Common myeloid progenitor, CD34-positive (primary cell): Measurements from ENCODE around the gene FLRT2.

Experiments used
- CTCF ChIA-PET: fragments of 350-600 bp; sonication (Branson Sonifier 250); formaldehyde crosslinking; loops from one replicate; lab custom pipeline; 2021; ENCODE audit warnings: antibody characterized with exemption; lab: Charles Lee
- POLR2A ChIA-PET: fragments of 350-600 bp; sonication (Branson Sonifier 250); formaldehyde crosslinking; loops from one replicate; lab custom pipeline; 2021; ENCODE audit warnings: antibody characterized with exemption; lab: Charles Lee
- DNase-seq, 3 donors: peaks; one replicate each; pipeline versions ENCODE4 v3.0.0 to v3.0.0-alpha.2; 2013
- H3K27ac ChIP-seq, 2 experiments: 1 replicate in 1 of 2; 2 replicates in 1 of 2; pipeline ENCODE4 v1.7.0; 2013; ENCODE audit warnings: inconsistent platforms in 2 of 2, low read length in 2 of 2, mild to moderate bottlenecking in 2 of 2, low read depth in 1 of 2, moderate library complexity in 1 of 2; ENCODE audit not compliant: severe bottlenecking in 2 of 2, insufficient read depth in 1 of 2, poor library complexity in 1 of 2
- H3K27me3 ChIP-seq, 5 experiments: replicated peaks in 2 of 5; 1 replicate in 3 of 5; 2 replicates in 2 of 5; pipeline versions ENCODE4 v1.6.1 to v1.7.0; 2013; ENCODE audit warnings: low read length in 4 of 5, mild to moderate bottlenecking in 2 of 5, moderate library complexity in 2 of 5, inconsistent platforms in 1 of 5; ENCODE audit not compliant: insufficient read depth in 5 of 5, control insufficient read depth in 4 of 5
- H3K36me3 ChIP-seq, 4 experiments: 1 replicate in 2 of 4; 2 replicates in 2 of 4; pipeline versions ENCODE4 v1.6.1 to v1.7.0; 2013; ENCODE audit warnings: low read length in 3 of 4, control low read depth in 1 of 4, mild to moderate bottlenecking in 1 of 4; ENCODE audit not compliant: control insufficient read depth in 4 of 4, insufficient read depth in 4 of 4
- H3K4me1 ChIP-seq, 4 experiments: 1 replicate in 3 of 4; 2 replicates in 1 of 4; pipeline versions ENCODE4 v1.6.1 to v1.7.1; 2013; ENCODE audit warnings: low read length in 3 of 4, mild to moderate bottlenecking in 3 of 4, control low read depth in 1 of 4, inconsistent platforms in 1 of 4, moderate library complexity in 1 of 4; ENCODE audit not compliant: control insufficient read depth in 4 of 4, insufficient read depth in 4 of 4; ENCODE audit errors: control extremely low read depth in 1 of 4
- H3K4me3 ChIP-seq, 7 experiments: 1 replicate in 4 of 7; 2 replicates in 3 of 7; pipeline versions ENCODE4 v1.5.1 to v1.7.0; 2013; ENCODE audit warnings: mild to moderate bottlenecking in 7 of 7, low read length in 6 of 7, moderate library complexity in 6 of 7, inconsistent platforms in 2 of 7, low read depth in 2 of 7, control low read depth in 1 of 7; ENCODE audit not compliant: insufficient read depth in 4 of 7, control insufficient read depth in 1 of 7; ENCODE audit errors: extremely low read depth in 1 of 7
- H3K9me3 ChIP-seq, 5 experiments: 1 replicate in 4 of 5; 2 replicates in 1 of 5; pipeline versions ENCODE4 v1.6.1 to v1.7.1; 2013; ENCODE audit warnings: low read length in 4 of 5, mild to moderate bottlenecking in 2 of 5, inconsistent platforms in 1 of 5, low read depth in 1 of 5, moderate library complexity in 1 of 5; ENCODE audit not compliant: control insufficient read depth in 4 of 5, insufficient read depth in 2 of 5; ENCODE audit errors: control extremely low read depth in 1 of 5
- WGBS: methylation state at CpG from one replicate; pipeline ENCODE4 v1.1.5; 2013; ENCODE audit not compliant: insufficient coverage; 5-methylcytosine and 5-hydroxymethylcytosine counted together

Gene FLRT2

DNA sequence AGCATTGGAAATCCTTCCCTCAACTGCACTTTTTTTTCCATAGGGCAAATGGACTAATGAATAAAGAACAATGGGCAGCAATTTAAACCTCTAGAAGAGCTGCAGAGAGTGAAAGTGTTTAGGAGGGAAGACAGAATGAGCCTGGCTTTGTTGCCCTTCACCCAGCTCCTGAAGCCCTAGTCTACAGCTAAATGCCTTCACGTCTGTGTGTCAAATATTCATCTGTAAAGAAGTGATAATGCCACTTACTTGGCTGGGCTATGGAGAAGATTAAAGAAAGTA lies 45.6 kb downstream of the FLRT2 start:
- DNase-seq, result no peak
- Histone ChIP-seq H3K27me3 (no peaks in the 10 kb centered on the region), H3K9me3 (no peaks in the 10 kb centered on the region), H3K4me1 (no peaks in the 10 kb centered on the region), H3K36me3 (no peaks in the 10 kb centered on the region), H3K4me3 (no peak overlapping the region), H3K27ac (no peak overlapping the region)
- POLR2A ChIA-PET, result interaction anchor here (0.6 kb wide), 1 partner anchor 1331 kb away, joined by 4 read pairs; no protein-coding TSS in a partner anchor
- CTCF ChIA-PET, result no interaction called here
- 86% methylated on average over 1 of the region's 1 CpG for WGBS

DNA sequence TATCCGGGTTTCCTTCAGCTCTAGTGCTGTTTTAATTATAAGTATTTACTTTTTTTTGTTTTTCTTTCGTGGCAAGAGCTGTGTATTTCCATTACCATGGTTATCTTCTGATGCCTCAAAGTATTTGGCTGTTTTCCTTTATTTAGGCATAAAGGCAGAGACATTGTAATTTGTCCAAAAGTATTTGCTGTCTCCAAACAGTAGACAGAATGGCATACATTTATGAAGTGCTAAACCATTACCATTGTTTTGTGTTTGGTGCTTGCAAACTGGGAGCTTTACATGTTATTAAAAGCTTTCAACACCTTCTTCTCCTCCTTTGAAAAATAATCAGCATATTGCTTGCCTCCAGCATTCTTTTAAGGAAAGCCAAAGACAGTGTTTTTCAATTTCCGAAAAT lies 46.3 kb downstream of the FLRT2 start:
- no peak for DNase-seq
- Histone ChIP-seq H3K27me3 (no peaks in the 10 kb centered on the region), H3K9me3 (no peaks in the 10 kb centered on the region), H3K4me3 (no peak overlapping the region), H3K4me1 (no peaks in the 10 kb centered on the region), H3K27ac (no peak overlapping the region), H3K36me3 (no peaks in the 10 kb centered on the region)
- 100% methylated on average over 1 of the region's 3 CpGs for WGBS
- POLR2A ChIA-PET, result no interaction called here
- CTCF ChIA-PET, result no interaction called here

DNA sequence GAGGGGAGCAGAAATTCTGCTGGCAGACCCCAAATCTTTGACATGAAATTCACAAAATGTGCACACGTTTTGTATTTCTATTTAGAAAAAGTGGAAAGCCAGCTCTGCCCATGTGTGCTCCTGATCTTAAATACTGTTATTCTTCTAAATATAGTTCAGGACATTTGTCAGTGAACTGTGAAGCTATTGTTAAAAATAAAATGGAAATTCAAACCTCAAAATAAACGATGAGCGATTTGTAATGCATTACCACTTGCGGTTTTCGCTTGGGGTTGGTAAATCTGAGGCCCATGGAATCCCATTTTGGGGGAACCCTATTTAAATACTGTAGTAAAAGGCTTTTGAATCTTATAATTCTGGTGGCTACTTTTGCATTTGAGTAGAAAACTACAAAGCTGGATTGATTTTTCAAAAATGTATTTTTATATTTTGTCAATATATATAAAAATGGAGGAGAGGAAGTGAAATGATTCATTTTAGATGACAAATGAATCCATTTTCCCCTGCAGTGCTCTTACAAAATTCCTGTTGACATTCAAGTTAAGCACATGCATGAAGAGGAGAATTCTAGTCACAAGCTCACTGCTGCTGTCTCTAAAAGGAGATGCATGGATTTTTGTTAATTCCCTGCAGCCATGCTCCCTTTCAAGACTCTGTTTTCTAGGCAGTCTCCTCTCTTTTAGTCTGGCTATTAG lies 47.1 kb downstream of the FLRT2 start:
- Histone ChIP-seq H3K4me3 (no peak overlapping the region), H3K27ac (no peak overlapping the region), H3K4me1 (no peaks in the 10 kb centered on the region), H3K36me3 (no peaks in the 10 kb centered on the region), H3K27me3 (no peaks in the 10 kb centered on the region), H3K9me3 (no peaks in the 10 kb centered on the region)
- ChIA-PET POLR2A (no interaction called here), CTCF (interaction anchor here (1.2 kb wide), 1 partner anchor 9 kb away, joined by 3 read pairs; no protein-coding TSS in a partner anchor)
- WGBS, result 93% methylated on average over 5 of the region's 5 CpGs
- no peak for DNase-seq

DNA sequence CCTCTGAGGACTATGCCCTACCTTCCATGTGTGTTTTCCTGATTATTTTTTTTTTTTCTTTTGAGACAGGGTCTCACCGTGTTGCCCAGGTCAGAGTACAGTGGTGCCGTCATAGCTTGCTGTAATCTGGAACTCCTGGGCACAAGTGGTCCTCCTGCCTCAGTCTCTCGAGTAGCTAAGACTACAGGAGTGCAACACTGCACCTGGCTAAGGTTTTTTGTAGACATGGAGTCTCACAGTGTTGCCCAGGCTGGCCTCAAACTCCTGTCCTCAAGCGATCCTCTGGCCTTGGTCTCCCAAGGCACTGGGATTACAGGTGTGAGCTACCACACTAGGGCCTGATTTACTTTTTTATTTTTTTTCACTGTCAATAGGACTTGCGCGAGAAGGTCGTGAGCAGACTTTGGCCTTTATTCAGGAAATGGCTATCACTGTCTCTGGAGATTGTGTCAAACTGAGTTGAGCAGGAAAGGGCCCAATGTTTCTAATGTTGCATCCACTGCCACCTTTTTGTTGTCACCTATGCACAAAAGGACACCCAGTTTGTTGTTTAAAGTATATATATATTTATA lies 47.7 kb downstream of the FLRT2 start:
- ChIA-PET POLR2A (no interaction called here), CTCF (interaction anchor here (1.2 kb wide), 1 partner anchor 9 kb away, joined by 3 read pairs; no protein-coding TSS in a partner anchor)
- 91% methylated on average over 7 of the region's 7 CpGs for WGBS
- H3K4me1 ChIP-seq, result no peaks in the 10 kb centered on the region
- H3K36me3 ChIP-seq, result no peaks in the 10 kb centered on the region
- no peaks in the 10 kb centered on the region for H3K9me3 ChIP-seq
- DNase-seq, result no peak
- H3K4me3 ChIP-seq, result no peak overlapping the region
- H3K27ac ChIP-seq, result no peak overlapping the region
- no peaks in the 10 kb centered on the region for H3K27me3 ChIP-seq

DNA sequence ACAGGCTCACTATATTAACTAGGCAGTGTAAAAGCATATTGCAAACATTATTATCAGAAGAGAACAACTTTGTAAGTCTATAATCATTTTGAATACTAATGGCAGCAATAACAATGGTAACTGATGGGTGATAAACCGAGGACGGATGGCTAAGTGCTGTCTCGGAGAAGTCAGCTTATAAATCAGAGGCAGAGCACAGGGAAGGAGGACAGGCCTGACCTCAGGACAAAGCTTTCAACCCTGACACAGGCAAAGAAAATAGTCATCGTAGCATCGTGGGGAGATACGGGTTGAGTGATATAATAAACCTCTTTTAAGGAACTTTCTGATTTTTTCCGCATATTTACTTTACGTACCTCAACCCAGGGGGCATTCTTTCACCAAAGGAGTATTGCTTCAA lies 48.4 kb downstream of the FLRT2 start:
- no peaks in the 10 kb centered on the region for H3K4me1 ChIP-seq
- CTCF ChIA-PET, result no interaction called here
- H3K27me3 ChIP-seq, result no peaks in the 10 kb centered on the region
- WGBS, result 99% methylated on average over 8 of the region's 8 CpGs
- H3K9me3 ChIP-seq, result no peaks in the 10 kb centered on the region
- no peak overlapping the region for H3K27ac ChIP-seq
- no peak overlapping the region for H3K4me3 ChIP-seq
- DNase-seq, result no peak
- POLR2A ChIA-PET, result no interaction called here
- H3K36me3 ChIP-seq, result no peaks in the 10 kb centered on the region

DNA sequence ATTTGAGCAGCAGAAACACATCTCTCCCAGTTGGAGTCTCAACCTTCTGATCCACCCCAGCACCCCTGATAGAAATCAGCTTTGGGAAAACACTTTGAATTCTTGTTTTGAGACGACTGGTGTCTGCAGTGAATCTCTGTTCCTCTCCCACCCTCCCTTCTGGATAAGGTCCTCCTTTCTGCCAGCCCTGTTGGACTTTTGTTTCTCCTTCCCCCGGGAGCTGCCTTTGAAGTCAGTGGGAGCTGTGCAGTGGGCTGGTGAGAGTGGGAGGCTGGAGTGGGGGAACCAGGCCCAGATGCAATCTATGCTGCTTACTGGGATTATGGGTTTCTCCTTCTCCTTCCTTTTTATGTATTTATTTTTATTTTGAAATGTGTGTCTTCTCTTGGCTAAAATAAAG lies 49.0 kb downstream of the FLRT2 start:
- Histone ChIP-seq H3K9me3 (no peaks in the 10 kb centered on the region), H3K27ac (no peak overlapping the region), H3K4me1 (no peaks in the 10 kb centered on the region), H3K4me3 (no peak overlapping the region), H3K27me3 (no peaks in the 10 kb centered on the region), H3K36me3 (no peaks in the 10 kb centered on the region)
- POLR2A ChIA-PET, result no interaction called here
- CTCF ChIA-PET, result no interaction called here
- DNase-seq, result no peak
- WGBS, result no CpG with 5 or more reads among the region's 2 CpGs

DNA sequence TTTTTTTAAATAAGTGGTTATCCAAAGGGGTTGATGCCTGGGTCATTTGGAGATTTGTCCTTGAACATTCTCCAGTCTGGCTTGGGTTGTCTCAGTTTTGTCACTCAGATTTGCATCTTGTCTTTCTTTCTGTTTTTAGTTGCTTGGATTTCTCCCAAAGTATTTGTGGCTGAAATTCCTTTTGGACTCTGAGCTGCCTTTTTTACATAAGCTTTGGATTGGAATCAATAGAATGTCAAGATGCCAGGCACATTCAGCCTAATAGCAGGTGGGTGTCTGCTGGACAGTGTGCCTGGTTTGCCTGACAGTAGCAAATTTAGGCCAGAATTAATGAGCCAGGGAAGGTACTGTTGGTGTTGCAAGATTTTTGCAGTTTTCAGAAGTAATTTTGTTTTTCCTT lies 50.0 kb downstream of the FLRT2 start:
- Histone ChIP-seq H3K4me3 (no peak overlapping the region), H3K9me3 (no peaks in the 10 kb centered on the region), H3K27me3 (no peaks in the 10 kb centered on the region), H3K36me3 (no peaks in the 10 kb centered on the region), H3K27ac (no peak overlapping the region), H3K4me1 (no peaks in the 10 kb centered on the region)
- POLR2A ChIA-PET, result no interaction called here
- CTCF ChIA-PET, result no interaction called here
- no peak for DNase-seq
